HUES48 (cell line): Measurements from ENCODE around the gene GID8.

ENCODE experiments used
- H3K27ac ChIP-seq: one replicate; pipeline ENCODE4 v1.7.0; 2013; ENCODE audit warnings: low read depth, low read length, inconsistent platforms
- H3K27me3 ChIP-seq: 2 replicates; pipeline ENCODE4 v1.6.1; 2013; ENCODE audit warnings: mild to moderate bottlenecking, low read length; ENCODE audit not compliant: control insufficient read depth, insufficient read depth
- H3K36me3 ChIP-seq: 2 replicates; pipeline ENCODE4 v1.6.1; 2013; ENCODE audit warnings: low read length; ENCODE audit not compliant: control insufficient read depth, insufficient read depth
- H3K4me1 ChIP-seq: 2 replicates; pipeline ENCODE4 v1.6.1; 2013; ENCODE audit warnings: mild to moderate bottlenecking, low read length; ENCODE audit not compliant: control insufficient read depth, insufficient read depth
- H3K4me3 ChIP-seq: 2 replicates; pipeline ENCODE4 v1.5.1; 2013; ENCODE audit warnings: mild to moderate bottlenecking, low read depth, low read length
- H3K9ac ChIP-seq: 2 replicates; pipeline ENCODE4 v1.6.1; 2013; ENCODE audit warnings: mild to moderate bottlenecking, low read depth, low read length, moderate library complexity
- H3K9me3 ChIP-seq: 2 replicates; pipeline ENCODE4 v1.6.1; 2013; ENCODE audit warnings: low read length; ENCODE audit not compliant: control insufficient read depth, insufficient read depth

GID8 gene

GRCh38 chr20:62994869-62995281 lies 56.9 kb downstream of the GID8 start:
- no peak overlapping the region for H3K27ac ChIP-seq
- no peaks in the 10 kb centered on the region for H3K36me3 ChIP-seq
- H3K9ac ChIP-seq: no peak overlapping the region
- H3K4me3 ChIP-seq: no peak overlapping the region
- H3K9me3 ChIP-seq: no peaks in the 10 kb centered on the region
- H3K27me3 ChIP-seq: peaks cover 12% of the 10 kb centered on the region
- peaks cover 12% of the 10 kb centered on the region; the same call in 1 of the 2 replicates for H3K4me1 ChIP-seq

- no peak overlapping the region for H3K4me3 ChIP-seq
- H3K27me3 ChIP-seq: peaks cover 18% of the 10 kb centered on the region
- no peak overlapping the region for H3K9ac ChIP-seq
- H3K9me3 ChIP-seq: no peaks in the 10 kb centered on the region
- peaks cover 15% of the 10 kb centered on the region for H3K4me1 ChIP-seq
- no peaks in the 10 kb centered on the region for H3K36me3 ChIP-seq
- no peak overlapping the region for H3K27ac ChIP-seq
These were observed 57.5 kb downstream of the GID8 start for GRCh38 chr20:62995481-62995880.

GRCh38 chr20:62995898-62996595 lies 58.1 kb downstream of the GID8 start:
- Histone ChIP-seq H3K4me3 (no peak overlapping the region), H3K9me3 (no peaks in the 10 kb centered on the region), H3K36me3 (no peaks in the 10 kb centered on the region), H3K4me1 (peaks cover 21% of the 10 kb centered on the region), H3K27me3 (peaks cover 20% of the 10 kb centered on the region), H3K9ac (no peak overlapping the region), H3K27ac (no peak overlapping the region)

- Histone ChIP-seq H3K27ac (no peak overlapping the region), H3K27me3 (peaks cover 25% of the 10 kb centered on the region), H3K4me1 (peaks cover 25% of the 10 kb centered on the region), H3K9me3 (no peaks in the 10 kb centered on the region), H3K4me3 (no peak overlapping the region), H3K36me3 (no peaks in the 10 kb centered on the region), H3K9ac (no peak overlapping the region)
These were observed 58.6 kb downstream of the GID8 start for GRCh38 chr20:62996596-62996982.

- Histone ChIP-seq H3K4me1 (peaks cover 25% of the 10 kb centered on the region), H3K9ac (no peak overlapping the region), H3K27me3 (peaks cover 31% of the 10 kb centered on the region), H3K4me3 (no peak overlapping the region), H3K36me3 (no peaks in the 10 kb centered on the region), H3K9me3 (no peaks in the 10 kb centered on the region), H3K27ac (no peak overlapping the region)
These were observed 59.6 kb downstream of the GID8 start for GRCh38 chr20:62997417-62998035.
